CD4-positive, alpha-beta T cell treated with Interleukin-12 subunit alpha and Interleukin-12 subunit beta, for 1 hour (primary cell): ENCODE data around the gene CFAP57.

Source experiments
- DNase-seq: peaks from one replicate; pipeline ENCODE4 v3.0.0-alpha.2; 2020

CFAP57 gene

DNA sequence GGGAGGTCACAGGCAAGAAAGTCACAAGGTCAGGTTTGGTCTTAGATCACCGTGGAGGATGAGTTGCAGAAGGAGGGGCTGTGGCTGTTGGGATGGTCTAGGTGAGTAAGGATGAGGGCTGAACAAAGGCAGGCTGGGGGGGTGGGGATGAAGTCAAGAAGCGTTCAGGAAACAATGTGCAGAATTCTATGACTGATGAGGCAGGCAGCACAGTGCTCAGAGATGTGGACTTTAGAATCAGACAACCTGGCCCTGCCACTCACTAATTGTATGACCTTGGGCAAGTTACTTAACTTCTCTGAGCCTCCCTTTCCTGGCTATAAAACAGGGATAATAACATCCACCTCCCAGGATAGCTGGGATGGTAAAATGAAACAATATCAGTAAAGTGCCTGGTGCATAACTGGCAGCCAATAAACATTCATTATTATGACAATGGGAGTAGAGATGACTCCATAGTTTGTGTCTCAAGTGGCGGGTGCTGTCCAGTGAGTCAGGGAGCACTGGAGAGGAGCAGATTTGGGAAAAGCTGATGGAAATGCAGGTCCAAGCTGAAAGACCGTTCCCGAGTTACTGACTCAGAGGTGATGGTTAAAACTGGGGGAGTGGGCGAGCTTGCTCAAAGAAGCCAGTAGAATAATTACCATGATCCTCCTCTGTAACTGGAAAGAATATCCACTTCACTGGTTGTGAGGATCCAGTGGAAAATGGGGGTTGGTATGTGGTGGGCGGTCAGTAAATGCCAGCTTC is 130.8 kb downstream of the CFAP57 start:
- no peak for DNase-seq

DNA sequence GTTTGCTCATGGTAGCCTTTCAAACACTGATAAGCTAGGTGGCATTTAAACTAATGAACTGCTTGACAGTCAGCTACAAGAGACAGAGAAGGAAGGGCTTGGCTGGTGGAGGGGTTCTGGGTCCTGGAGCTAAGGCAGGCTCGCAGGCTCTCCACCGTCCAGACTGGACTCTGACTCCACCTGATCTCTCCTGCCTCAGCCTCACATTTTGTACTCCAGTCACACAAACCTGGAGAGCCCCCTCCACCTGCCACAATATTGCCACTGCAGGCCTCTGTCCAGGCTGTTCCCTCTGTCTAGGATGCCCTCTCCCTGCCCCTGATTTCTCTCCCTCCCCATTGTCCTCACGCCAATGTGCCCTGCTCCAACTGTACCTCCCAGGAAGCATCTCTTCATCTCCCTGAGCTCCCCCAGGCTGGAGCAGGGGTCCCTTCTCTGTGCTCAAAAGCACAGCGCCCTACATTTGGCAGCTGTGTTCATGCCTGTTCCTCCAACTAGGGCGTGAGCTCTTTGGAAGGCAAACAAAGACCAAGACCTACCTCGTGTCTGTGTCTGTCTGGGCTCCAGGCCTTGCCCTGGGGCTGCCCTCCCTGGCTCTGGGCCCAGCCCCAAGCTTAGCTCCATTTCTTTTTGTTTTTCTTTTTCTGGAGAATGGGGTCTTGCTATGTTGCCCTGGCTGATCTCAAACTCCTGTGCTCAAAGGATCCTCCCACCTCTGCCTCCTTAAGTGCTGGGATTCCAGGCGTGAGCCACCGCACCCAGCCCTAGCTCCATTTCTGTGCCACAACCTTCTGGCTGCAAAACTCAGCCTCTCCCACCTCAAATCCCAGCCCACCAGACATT is 131.6 kb downstream of the CFAP57 start:
- DNase-seq: no peak
